Measurements from ENCODE around the gene MDK.

GRCh38 chr11:46347637-46348311, 33.7 kb upstream of the MDK start:
- TF ChIP-seq POLR2A (IDR thresholded peaks at IDR 0.05) = no peak
- TF ChIP-seq CTCF (IDR thresholded peaks at IDR 0.05) = no peak
- TF ChIP-seq EP300 (IDR thresholded peaks at IDR 0.05) = no peak
